Stimulated activated CD4-positive, alpha-beta T cell treated with anti-CD3 and anti-CD28 coated beads, Interleukin-2, amount 100 ng/mL, for 24 hours (primary cell): ENCODE data around the gene ZDHHC3.
"Not testable (repeated sequence)": the region's sequence is repeated elsewhere in the genome, so short reads cannot be mapped to it uniquely, and the experiment has no call there.

Experiments used
- DNase-seq, 2 donors: peaks; one replicate each; pipeline ENCODE4 v3.0.0-alpha.2; 2020

Gene ZDHHC3

DNA sequence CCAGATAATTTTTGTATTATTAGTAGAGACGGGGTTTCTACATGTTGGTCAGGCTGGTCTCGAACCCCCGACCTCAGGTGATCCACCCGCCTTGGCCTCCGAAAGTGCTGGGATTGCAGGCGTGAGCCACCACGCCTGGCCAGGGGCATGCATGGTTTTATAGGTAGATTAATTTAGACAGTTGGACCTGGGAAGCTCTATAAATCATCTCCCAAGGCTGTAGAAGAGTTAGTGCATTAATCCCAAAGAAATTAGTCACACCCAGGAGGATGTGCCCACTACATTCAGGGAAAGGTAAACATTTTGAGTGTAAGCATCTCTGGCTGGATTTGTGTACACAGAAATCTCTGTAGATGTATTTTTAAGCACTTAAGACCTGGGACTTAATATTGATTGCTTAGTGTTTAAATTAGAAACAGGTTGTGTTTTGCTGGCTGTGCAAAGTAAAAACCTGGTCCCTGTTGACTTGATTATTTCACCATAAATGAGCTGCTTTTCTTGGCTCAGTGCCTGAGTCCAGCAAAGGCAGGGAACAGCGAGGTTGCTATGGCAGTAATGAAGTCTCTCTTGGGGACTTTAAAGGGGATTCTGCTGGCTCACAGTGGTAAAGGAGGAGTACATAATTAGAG is 19.3 kb upstream of the ZDHHC3 start:
- no peak for DNase-seq

DNA sequence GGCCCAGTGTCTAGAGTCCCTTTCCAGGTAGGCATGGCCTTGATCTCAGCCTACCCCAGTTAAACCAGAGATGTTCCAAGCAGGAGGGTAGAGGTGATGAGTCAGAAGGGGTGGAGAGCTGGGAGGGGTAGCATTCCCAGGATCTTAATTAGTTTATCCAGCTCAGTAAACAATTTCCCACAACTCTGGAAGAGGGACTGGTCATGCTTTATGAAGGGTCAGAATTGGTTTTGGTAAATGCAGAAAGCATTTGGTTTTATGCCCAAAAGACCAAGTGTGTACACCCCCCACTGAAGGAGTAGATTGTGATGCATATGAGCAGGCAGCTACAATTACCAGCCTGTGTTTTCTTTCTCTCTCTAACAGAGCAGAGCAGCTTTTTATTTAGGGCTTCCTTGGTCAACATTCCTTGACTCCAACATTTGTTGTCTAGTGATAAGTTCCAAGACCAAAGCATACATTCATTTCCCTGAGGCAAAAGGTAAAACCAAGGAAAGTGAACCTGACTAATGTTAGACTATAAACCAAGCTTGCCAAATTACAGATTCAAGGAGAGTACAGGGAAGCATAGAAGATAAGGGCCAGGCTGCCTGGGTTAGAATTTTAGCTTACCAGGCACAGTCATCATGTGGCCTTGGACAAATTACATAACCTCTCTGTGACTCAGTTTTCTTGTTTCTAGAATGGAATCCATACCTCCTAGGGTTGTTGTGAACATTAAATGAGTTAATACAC is 17.7 kb upstream of the ZDHHC3 start:
- DNase-seq: no peak

DNA sequence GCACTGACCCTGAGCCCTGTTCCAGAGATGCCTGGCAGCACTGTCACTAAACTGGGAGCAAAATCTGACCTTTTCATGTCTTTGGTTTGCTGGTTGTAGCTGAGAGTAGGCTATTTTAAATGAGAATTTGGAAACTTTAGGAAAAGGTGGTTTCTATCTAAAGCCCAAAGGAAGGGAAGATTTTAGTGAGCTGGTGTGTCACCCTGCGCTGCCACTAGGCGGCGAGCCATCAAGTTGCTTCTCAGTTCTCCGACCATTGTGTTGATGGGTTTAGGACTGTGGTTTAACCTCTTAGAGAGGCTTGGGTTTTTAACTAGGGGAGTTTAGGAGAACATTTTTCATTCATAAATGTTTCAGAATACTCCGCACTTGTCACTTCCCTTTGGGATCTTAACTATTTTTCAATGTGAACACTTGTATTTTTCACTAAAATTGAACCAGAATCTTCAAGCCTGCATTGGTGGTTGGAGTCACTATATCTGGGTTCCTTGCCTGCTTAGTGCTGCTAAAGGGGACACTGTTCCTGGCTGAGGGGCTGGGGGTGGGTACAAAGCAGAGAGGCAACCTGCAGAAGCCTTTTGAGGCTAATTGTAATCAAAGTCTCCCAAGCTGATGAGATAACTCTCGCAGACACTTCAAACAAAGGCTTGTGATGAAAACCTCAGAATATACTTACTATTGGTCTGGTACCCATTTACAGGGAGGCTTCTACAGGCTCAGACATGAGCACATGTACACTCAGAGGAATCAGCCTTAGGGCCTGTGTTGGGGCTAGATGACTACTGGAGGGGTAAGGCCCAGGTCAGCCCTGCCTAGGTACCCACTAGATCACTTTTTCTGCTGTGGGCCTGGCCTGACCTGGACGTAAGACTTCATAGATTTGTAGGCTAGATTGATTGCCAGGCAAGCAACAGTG is 16.8 kb upstream of the ZDHHC3 start:
- peak in 1 of 2 donors; percentile 29 for DNase-seq

DNA sequence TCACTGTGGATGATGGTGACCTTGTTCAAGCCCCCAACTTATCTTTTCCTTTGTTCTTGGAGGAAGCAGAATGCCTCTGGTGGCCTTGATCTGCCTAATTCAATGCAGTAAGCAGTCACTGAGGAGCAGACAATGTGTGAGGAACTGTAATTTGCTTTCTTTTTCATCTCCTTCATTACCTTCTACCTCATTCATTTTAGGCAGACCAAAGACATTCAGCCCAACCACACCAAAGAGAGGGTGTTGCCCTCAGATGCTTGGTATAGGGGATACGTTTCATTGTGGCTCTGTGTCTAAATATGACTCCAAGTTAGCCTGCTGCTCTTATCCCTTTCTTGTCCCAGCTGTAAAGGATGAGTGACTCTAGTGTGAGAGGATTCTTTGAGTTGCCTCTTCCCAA is 15.4 kb upstream of the ZDHHC3 start:
- no peak for DNase-seq

DNA sequence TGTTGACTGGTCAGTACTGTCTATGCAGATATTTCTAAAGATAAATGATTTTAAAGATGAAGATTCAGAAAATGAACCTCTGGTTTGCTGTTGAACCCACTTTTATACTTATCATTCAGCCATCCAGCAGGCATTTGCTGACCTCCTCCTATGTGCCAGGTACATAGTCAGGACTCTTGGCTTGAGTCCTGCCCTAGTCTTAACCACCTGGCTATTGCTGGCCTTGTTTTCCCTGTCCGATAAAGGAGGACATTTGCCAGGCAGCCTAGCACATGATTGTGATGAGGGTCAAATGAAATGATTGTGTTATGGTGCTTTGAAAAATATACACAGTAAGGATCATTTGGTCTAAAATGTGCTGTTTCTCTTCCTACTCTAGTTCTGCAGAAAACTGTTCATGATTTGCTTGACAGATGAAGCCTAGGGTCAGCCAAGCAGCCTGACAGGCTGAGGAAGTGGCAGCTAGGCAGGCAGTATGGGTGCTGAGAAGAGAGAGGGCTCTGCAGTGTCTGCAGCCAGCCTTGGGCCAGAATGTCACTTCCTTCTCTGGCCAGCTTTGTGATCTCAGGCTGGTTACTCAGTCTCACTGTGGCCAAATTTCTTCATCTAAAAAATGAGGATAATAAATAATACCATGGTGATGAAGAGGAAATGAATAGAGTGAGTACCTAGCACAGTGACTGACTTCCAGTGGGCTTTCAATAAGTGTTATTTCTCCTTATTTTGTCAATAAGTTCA is 13.8 kb upstream of the ZDHHC3 start:
- no peak for DNase-seq

DNA sequence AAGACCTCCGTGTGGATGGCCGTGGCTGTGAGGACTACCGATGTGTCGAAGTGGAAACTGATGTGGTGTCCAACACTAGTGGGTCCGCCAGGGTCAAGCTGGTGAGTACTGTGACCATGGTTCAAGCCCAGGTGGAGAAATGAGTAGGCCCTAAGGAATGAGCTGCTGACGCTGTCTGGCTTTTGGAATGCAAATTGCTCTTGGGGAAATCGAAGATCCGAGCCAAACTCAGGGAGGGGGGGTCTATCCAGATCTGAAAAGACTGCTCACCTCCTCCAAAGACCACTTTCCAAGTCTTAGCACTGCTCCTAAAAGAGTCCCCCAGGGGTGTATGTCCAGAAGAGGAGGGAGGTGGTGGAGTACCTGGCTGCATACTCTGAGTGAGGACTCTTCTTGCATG is 13.2 kb upstream of the ZDHHC3 start:
- no peak for DNase-seq

DNA sequence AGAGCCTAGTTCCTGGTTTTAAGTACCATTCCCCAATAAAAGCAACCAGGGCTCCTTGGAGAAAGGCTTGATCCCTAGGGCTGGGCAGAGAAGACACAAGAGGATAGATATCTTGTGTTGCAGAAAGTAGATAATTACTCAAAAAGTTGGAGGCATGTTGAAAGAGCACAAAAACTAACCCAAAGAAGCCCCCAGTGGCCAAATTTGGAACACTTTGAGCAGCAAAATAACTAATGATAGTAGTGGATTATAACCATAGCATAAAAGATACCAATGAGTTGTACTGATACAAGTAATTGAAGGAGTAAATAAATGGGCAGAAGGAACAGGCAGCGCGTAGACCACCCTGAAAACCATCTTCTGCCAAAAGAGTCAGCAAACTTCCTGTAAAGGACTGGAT is 12.1 kb upstream of the ZDHHC3 start:
- DNase-seq: no peak

DNA sequence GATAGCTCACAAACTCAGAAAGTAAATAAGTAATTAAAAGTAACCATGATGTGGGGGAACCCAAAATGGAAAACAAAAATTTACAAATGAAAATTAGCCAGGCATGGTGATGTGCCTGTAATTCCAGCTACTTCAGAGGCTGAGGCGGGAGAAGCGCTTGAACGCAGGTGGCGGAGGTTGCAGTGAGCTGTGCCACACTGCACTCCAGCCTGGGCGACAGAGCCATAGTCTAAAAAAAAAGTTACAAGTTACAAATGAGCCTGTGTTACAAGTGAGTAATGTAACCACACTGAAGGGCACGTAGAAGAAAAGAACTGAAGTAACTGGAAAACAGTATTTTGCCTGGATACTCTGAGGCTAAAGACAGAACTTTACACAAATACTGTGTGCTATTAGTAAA is 11.4 kb upstream of the ZDHHC3 start:
- DNase-seq: no peak

DNA sequence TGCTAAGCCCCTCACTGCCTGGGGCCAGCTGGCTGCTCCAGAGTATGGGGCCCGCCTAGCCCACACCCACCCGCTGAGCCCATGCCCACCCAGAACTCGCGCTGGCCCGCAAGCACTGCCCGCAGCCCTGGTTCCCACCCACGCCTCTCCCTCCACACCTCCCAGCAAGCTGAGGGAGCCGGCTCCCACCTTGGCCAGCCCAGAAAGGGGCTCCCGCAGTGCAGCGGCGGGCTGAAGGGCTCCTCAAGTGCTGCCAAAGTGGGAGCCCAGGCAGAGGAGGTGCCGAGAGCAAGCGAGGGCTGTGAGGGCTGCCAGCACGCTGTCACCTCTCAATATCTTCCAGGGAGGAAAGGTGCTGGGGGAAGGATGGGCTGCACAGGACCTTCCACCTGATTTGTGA is 10.4 kb upstream of the ZDHHC3 start:
- DNase-seq: not testable (repeated sequence)

DNA sequence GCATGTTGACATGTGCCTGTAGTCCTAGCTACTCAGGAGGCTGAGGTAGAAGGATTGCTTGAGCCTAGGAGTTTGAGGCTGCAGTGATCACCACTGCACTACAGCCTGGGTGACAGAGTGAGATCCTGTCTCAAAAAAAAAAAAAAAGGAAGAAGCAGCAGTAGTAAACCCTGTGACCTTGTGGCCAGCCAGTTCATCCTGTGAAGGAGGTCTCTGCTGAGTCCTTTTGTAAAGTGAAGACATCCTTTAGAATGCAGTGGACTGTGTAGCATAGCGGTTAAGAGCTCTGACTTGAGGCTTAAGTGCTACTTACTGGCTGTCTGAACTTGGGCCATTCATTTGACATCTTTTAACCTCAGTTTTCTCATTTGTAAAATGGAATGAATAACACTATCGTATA is 8.4 kb upstream of the ZDHHC3 start:
- DNase-seq: no peak

DNA sequence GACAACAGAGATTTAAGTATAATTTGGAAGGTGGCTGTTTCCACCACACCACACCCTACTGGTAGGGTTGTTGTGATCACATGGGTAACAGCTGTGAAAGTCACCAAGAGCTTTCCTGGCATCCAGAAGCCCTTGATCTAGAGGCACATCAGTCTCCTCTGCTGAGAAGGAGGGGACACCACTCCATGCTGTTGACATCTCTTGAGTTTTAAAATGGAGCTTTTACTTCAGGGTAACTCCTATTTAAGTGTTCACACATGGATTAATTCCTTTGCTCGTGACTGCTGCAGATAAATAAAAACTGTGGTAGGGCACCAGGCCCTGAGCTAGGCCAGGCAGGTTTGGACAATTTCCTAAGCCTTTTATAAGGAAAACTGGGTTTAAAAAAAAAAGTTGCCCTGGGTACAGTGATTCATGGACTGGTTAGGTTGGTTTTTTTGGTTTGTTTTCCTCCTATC is 7.5 kb upstream of the ZDHHC3 start:
- DNase-seq: no peak

DNA sequence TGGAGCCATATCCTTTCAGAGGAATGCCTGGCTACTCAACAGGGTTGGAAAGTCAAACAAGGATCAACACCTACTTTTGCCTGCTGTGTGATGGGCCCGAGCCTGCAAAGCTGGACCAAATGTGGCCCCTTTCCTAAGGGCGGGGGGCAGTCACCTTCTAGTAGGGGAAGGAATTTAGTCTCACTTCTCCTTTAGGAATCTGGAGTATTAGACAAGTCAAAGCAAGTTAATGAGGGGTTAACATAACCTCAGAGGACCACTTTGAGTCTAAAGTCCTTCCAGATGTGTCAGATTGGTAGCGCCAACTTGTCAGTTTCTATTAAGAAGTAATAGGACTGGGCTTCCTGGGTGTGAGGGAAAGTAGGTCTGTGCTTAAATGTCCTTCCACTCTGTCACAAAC is 6.8 kb upstream of the ZDHHC3 start:
- no peak for DNase-seq

DNA sequence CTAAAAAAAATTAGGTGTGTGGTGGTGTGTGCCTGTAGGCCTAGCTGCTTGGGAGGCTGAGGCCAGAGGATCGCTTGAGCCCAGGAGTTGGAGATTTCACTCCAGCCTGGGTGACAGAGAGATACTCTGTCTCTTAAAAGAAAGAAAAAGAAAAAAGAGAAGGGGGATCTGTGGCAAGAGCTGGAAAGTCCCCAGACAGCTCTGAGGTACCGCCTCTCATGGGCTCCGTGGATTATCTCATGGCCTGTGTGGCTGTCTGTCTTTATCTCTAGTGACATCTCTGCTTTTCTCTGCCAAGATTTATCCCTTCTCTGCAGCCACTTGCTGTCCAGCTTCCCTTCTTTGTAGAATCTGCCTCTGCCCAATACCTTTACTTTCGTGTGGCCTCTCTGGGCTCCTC is 5.8 kb upstream of the ZDHHC3 start:
- no peak for DNase-seq

DNA sequence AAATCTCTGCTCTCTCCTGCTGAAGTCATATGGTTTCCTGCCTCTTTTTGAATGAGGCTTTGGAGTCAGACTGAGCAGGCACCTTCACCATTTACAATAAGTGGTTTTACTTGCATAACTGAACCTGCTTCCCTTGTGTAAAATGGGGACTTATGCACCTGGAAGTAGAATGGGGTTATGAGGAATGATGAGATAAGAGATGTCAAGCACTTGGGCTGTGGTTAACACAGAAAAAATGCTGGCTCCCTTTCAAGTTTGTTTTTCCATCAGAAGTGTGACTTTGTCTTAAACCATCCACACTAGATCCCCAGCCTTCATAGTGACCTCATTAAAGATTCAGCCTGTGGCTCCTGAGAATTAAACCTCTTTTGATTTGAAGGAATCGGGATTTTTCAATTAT is 5.2 kb upstream of the ZDHHC3 start:
- DNase-seq: no peak

DNA sequence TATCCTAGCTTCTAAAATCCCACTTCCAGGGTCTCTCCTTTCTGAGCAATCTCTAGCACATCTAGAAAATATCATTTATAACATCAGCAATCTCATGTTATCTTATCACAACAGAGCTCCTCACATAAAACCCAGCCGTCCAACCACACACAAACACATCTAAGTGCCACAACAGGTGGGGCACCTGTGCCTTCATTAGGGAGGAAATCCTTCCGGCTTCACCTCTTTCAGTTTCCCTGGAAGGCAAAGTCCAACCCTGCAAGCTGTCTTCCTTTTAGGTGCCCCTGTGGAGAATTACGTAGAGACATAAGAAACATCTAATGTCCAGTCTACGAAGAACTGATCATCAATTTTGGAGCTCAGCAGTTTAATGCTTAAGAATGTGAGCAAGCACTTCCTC is 1.6 kb downstream of the ZDHHC3 start:
- DNase-seq: no peak

DNA sequence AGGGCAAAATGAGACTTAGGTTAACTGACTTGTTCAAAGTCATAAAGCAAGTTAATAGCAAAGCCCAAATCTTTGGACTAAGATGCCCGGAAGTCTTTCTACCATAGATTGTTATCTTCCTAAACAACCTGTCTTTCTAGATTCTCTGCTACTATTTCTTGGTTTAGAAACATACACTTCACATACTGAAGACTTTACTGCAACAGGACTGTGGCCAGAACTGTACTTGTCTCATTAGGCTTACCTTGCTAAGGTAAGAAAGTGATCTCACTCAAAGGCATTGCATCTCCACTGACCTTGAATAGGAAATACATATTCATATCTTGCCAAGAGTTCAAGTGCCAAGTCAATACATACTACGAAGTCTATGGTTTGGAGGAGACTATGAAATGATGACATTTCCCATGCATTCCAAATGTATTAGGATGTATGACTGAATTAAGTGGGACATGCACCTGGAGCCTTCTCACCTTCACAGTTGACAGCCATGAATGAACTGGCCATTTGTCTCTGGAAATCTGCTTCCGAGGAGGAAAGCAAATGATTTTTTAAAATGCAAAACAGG is 5.0 kb downstream of the ZDHHC3 start:
- DNase-seq: no peak

DNA sequence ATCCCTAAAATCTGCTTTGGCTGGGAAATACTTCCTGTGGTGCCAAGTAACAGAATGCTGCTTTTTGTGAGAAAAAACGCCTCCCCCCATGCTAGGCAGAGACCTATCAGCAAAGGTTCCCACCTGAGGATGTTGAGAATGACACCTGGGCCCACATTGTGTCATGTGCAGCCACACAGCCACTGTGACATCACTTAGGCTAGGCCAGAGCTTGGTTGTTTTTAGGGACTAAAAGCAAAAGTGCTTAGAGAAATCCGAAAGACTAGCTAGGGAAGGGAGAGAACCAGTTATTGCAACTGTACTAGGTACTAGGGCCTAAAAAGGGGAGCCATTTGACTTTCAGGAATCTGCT is 6.2 kb downstream of the ZDHHC3 start:
- DNase-seq: no peak

DNA sequence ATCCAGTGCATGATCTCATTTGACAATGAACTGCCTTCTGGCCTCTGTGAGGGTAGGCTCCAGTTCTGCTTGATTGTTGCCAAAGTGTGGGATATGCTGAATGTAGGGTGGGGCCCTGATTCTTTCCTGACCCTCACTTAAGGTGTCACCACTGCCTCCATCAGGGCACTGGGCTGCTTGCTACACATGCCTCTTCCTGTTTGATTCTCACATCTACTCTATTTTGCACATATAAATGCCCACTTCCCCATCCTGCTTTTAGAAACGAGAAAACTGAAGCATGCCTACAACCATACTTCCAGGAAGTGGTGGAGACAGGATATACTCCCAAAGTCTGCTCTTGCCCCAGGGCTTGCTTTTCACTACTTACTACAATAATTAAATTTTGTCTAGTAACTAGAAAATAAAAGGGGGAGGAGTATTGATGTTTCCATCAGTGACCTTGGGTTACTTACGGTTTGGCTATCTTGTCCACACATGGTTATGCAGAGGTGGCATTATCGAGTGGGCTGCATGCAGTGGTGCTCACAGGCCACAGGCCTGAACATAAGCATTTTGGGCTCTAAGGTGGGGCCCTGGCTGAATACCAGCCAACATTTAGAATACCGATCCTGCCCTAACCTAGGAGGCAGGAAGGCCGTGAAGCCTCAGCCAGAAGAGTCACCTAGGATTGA is 6.7 kb downstream of the ZDHHC3 start:
- DNase-seq: no peak

DNA sequence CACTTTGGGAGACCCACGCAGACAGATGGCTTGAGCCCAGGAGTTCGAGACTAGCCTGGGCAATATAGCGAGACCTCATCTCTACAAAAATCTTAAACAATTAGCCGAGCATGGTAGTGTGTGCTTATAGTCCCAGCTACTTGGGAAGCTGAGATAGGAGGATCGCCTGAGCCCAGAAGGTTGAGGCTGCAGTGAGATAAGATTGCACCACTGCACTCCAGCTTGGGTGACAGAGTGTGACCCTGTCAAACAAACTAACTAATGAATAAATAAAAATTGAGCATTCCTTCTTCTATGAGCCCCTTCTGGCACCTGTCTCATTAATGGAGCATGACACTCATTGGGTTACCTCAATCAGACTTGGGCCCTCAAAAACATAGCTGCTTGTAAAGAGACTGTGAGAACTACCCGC is 7.5 kb downstream of the ZDHHC3 start:
- DNase-seq: no peak

DNA sequence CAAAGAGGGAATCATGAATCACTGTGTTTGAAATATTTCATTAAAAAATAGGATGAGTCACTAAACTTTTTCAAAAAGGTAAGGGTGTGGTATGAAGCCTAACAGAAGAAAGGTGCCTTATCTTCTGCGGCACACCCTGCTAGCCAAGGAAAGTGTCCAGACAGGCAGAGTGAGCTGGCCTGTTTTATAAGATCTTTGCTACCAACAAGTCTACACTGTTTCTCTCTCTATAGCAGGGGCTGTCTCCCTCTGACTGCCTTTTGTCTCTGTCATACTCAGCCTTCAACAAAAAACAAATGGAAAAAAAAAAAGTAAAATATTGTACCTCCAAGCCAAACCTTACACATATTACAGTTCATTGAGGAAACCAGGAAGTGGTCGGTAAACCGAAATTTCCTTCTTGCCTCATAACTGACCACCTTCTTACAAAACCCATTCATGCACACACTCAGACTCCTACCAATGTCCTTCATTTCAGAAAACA is 9.1 kb downstream of the ZDHHC3 start:
- no peak for DNase-seq

DNA sequence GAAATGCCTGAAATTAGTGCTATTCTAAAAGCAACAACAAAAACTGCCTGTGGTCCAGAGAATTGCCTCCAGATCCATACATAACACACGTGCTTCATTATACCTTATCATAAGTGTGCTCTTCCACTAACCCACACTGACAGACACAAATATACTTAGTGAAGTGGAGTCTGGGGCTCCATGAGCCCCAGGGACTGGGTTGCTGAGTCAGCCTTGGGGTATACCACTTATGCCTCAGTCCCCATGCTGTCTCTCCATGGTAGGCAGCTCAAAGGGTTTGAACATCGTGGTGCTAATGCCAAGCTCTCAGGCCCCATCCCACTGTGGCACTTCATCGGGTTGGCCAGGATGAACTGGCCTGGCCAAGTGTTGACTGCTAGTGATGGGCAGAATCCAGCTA is 10.8 kb downstream of the ZDHHC3 start:
- no peak for DNase-seq
